NCI-H1092 (cell line): Measurements from ENCODE around the gene BTG2.
"Not testable (repeated sequence)": the region's sequence is repeated elsewhere in the genome, so short reads cannot be mapped to it uniquely, and the experiment has no call there.

Source experiments
- DNase-seq: peaks from one replicate; lab custom pipeline; 2025; lab: John Stamatoyannopoulos, UW

Gene BTG2, protein sequence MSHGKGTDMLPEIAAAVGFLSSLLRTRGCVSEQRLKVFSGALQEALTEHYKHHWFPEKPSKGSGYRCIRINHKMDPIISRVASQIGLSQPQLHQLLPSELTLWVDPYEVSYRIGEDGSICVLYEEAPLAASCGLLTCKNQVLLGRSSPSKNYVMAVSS

DNA sequence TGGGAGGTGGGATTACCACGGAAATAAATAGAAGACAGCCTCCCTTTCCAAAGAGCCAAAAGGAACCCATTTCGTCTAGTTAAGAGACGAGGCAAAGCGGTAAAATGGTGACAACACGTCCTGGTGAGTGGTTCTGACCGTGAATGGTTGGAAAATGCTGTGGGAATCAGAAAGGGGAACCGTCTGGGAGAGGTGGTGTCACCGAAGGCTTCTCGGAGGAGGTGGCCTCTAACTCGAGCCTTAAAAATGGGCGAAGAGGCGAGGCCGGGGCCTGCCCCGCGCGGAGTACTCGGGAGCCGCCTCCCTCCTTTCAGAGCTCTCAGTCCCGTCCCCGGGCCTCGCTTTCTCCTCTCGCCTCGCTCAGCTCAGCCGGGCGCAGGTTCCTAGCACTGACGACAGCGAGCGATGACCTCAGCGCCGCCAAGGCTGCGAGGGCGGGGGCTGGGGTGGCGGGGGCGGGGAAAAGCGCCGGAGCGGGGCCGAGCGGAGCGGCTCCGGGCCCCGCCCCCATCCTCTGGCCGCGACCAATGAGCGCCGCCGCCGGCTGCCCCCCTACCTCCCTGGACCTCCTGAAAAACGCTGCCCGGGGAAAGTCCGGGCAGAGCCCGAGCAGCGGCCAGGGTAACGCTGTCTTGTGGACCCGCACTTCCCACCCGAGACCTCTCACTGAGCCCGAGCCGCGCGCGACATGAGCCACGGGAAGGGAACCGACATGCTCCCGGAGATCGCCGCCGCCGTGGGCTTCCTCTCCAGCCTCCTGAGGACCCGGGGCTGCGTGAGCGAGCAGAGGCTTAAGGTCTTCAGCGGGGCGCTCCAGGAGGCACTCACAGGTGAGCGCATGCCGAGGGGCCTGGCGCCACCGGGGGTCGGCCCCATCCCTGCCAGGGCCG, at the start of gene BTG2:
BTG2 (plus strand) TSS at position 601 of the 890 bp plus-strand sequence; CDS start at position 689, 88 bp downstream.
- peak; percentile 94 for DNase-seq

DNA sequence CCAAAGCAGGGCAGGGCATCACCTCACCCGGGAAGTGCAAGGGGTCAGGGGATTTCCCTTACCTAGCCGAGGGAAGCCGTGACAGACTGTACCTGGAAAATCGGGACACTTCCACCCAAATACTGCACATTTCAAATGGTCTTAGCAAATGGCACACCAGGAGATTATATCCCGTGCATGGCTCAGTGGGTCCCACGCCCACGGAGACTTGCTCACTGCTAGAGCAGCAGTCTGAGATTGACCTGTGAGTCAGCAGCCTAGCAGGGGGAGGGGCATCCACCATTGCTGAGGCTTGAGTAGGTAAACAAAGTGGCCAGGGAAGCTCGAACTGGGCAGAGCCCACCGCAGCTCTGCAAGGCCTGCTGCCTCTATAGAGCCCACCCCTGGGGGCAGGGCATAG, 48.7 kb upstream of the BTG2 start:
- not testable (repeated sequence) for DNase-seq

DNA sequence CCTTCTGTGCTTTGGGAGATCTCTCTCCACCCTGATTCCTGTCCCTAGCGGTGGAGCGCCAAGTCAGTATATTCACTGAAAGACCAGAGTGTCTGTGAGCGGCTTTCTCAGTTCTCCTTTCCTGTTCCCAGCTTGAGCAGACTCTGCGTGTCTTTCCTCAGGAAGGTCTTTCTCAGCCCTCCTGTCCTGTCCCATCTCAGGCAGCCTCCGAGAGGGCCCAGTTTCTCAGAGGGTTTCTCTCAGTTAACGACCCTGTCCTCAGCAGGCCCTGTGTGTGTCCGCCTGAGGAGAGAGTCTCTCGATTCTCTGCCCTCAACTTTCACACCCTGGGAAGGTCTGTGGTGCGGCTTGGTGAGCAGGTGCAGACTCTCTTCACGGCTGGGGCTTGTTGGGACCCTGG, 41.8 kb upstream of the BTG2 start:
- DNase-seq, result no peak

DNA sequence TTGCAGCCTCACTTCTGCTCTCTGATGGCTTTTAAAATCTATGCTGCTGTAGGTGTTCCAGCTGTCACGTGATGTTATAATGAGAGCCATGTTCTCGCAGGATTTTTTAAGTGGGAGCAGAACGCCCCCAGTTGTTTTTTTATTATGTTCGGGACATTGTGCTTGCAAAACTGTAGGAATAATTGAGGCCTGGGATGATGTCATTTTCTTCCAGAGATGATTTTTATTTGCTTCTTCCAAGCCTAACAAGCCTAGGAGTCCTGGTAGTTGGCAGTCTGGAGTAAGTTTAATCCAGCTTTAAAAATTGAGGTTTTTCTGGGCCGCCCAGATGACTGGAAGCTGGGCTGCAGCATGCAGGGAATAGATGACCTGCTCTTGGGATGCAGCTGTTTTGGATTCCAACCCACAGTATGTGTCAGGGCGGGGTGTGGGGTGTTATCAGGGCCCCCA, 41.2 kb upstream of the BTG2 start:
- DNase-seq, result no peak

DNA sequence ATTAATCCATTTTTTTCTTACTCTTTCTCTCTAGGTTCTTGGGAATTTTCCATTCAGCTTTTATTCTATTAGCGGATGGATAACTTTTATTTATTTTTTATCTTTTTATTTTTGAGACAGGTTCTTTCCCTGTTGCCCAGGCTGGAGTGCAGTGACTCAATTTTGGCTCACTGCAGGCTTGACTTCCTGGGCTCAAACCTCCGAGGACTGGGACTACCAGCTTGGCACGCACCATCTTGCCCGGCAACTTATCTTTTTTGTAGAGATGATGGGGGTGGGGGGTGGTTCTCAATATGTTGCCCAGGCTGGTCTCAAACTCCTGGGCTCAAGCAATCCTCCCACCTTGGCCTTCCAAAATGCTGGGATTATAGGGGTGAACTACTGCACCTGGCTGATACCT, 39.8 kb upstream of the BTG2 start:
- DNase-seq, result no peak

DNA sequence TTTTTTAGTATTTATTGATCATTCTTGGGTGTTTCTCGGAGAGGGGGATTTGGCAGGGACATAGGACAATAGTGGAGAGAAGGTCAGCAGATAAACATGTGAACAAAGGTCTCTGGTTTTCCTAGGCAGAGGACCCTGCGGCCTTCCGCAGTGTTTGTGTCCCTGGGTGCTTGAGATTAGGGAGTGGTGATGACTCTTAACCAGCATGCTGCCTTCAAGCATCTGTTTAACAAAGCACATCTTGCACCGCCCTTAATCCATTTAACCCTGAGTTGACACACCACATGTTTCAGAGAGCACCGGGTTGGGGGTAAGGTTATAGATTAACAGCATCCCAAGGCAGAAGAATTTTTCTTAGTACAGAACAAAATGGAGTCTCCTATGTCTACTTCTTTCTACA, 39.2 kb upstream of the BTG2 start:
- not testable (repeated sequence) for DNase-seq

DNA sequence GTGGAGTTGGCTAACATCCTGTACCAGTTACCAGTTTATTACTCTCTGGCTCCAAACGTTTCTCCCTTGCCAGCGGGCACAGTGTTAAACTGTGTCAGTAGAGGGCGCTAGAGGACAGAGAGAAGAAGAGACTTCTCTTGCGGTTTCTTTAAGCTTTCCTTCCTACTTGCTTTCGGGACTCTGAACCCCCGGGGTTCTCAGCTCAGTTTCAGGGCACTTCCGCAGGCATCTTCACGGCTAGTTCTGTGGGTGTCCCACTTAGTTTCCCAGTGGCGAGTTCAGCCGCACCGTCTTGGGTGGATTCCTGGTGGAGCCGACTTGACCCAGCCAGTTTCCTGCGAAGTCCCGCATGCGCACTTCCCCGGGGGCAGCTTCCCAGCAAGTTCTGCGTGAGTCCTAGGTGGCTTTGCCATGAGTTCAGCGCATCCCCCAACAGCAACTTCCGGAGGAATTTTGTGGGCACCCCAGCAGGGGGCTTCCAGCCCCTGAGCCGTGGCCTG, 37.9 kb upstream of the BTG2 start:
- DNase-seq, result peak; percentile 87

DNA sequence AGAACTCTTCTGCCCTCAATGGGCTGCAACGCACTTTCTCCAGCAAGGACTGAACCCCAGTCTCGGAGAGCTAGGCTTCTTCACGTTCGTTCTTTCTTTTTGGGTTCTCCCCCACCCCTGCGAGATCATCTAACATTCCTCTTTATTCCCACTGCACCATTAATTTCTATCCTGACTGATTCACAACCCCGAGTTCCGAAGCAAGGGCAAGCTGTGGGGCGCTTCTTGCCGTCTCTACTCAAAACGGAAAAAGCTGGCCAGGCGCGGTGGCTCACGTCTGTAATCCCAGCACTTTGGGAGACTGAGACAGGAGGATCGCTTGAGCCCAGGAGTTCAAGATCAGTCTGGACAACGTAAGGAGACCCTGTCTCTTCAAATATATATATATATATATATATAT, 37.4 kb upstream of the BTG2 start:
- DNase-seq, result no peak

DNA sequence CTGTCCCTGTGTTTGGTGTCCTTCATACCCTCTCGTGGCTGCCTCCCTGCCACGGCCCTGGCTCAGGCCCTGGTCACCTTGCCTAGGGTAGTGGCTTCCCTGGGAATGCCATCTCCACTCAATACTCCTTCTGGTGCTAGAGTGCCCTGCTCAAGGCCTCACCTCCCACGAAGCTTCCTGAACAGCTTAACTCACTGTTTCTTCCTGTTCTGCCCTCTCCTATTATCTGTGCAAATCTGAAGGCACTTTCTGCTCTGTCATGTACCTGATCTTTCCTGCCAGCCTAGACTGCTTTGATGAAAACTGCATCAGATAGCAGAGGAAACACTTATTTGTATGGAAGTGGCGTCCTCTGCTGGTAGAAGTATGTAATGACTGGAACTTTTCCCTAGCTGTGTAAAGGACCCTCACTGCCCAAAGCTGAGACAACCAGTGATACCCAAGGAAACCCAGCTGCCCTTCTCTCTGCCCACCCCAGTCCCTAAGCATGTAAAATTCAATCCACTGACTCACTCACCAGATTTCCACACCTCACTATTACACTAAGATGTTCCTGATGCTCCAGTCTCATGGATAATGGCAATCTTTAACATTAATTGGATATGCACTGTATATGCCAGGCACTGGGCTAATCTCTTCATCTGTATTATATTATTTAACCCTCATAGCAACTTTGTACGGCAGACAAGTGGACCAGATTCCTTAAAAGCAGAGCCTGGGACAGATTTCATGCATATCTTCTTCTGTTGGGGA, 36.2 kb upstream of the BTG2 start:
- DNase-seq, result peak; percentile 74

DNA sequence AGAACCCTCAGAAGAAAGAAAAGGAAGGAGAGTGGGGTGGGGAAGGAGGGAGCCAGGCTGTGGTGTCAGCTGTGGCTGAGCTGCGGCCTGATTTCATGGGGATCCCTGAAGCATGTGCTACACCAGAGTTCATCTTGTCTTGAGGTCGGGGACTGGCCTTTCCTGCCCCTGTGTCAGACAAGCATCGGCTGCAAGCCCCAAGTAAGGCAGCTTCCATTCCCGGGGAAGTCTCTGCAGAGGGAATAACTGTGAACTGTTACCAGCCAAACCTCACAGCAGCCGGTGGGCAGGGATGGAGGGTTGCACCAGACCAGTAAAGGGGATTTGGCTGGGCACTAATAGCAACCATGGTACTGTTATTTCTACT, 35.7 kb upstream of the BTG2 start:
- no peak for DNase-seq

DNA sequence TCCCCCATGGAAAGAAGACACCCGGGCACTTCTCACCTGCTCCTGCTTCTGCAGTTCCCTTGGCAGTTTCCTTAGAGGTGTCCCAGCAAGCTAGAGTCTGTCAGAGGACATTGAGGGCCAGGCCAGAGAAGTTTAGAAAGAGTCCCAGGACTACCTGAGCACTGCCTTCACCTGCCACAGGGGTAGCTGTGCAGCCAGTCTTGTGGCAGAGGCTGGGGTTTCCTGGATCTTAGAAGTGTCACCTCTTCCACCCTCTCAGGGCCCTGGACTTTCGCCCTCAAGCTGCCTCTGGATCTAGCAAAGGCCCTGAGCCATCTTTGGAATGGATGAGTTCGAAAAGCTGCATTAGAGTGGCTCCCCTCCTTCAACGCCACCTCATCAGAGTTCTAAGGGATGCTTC, 34.9 kb upstream of the BTG2 start:
- DNase-seq, result no peak

DNA sequence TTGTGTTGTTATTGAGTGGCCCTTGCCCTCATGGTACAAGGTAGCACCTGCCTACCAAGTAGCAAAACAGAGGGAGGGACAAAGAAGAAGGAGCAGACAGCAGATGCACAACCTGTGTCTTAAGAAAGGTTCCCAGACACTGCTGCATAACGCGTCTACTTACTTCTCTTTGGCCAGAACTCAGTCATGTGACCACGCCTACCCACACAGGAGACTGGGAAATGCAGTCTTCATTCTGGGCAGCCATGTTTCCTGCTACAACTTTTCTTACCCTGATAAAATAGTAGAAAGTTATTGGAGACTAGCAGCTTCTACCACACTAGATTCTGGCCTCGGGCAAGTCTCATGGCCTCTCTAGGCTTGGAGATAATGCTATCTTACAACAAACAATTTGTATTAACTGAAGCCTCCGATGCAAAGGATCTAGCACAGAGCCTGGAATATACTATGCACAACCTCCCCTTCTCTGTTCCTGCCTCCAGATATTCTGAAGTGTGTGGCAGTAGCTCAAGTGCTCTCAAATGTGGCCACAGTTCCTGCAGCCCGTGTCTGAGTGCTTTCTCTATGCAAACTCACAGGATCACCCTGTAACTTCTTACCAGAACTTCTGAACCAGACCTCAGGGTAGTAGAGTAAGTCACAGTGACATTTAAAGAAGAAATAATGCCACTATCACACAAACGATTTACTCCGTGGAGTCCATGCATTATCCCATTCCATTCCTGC, 34.1 kb upstream of the BTG2 start:
- DNase-seq, result no peak

DNA sequence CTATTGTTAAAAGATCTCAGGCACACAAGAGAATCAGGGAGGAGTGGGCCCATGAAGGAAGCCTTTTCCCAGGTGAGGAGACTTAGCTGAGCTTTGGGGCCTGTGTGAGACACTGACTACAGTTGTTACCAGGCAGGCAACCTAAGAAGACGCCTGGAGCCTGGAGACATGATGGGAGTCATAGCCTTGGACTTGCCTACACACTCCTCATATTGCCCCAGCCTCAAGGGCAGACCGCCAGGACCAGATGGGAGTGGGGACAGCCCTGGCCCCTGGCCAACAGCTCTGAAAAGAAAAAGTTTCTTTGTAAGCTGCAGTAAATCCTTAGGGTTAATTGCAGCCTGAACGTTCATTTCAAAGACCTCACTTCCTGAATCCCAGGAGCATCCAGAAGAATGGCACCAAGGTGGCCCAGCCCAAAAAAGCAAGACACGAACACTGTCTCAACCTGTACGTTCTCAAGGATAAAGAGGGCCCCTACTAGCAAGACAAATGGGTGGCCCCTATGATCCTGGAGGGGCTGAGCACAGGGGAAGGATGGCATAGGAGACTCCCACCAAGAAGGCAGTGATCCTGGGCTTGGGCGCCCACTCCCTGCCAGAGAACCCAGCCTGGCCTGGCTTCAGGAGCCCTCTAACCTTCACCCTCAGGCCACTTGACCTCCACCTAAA, 33.2 kb upstream of the BTG2 start:
- no peak for DNase-seq

DNA sequence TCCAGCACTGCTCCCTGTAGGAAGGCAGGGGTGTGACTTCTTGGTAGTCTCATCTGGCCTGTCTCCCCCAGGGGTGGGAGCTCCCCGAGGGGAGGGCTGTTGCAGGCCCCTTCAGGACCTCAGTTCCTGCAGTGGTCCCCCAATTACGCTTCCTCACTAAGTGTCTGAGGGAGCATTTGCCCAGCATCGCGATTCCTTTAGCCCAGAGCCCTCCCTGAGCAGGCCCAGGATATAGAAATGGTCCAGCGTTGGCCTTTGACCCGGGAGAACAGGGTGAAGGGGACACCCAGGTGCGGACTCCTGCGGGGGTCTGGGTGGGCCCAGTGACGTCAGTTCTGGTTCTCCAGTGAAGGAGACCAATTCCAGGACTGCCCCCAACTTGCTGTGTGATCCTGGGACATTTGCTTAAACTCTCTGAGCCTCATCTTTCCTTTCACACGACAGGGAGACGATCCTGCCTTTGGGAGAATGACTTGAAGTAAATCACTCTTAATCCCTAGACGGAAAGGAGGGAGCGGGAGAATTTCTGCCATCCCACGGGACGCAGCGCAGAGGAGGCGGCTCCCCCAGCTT, 32.6 kb upstream of the BTG2 start:
- DNase-seq, result no peak

DNA sequence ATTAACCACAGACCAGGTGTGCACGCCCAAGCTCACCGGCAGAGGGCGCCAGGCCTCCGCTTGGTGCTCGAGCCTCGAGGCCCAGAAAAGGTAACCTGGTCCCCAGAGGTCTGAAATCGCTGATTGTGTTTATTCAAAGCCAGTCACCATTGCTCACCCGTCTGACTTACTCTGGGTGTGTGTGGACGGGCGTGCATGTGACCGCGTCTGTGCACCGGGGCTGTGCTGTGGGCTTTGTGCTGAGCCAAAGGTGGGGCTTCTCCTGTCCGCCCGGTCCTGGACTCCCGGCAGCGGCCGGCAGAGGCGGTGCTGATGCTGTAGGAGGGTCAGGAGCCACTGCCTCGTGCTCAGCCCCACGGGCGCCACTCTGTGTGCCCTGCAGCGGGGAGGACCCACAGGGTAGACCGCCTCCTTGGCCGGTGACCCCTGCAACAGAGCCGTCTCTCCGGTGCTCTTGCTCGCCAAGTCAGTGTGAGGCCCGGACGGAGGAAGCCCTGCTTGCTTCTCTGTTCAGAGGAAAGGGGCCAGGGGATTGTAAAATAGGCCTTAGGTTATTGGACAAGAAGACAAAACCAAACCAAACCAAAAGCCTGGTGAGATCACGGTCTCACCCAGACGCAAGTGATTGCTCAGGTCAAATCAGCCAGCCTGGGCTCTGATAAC, 32.0 kb upstream of the BTG2 start:
- peak; percentile 86 for DNase-seq

DNA sequence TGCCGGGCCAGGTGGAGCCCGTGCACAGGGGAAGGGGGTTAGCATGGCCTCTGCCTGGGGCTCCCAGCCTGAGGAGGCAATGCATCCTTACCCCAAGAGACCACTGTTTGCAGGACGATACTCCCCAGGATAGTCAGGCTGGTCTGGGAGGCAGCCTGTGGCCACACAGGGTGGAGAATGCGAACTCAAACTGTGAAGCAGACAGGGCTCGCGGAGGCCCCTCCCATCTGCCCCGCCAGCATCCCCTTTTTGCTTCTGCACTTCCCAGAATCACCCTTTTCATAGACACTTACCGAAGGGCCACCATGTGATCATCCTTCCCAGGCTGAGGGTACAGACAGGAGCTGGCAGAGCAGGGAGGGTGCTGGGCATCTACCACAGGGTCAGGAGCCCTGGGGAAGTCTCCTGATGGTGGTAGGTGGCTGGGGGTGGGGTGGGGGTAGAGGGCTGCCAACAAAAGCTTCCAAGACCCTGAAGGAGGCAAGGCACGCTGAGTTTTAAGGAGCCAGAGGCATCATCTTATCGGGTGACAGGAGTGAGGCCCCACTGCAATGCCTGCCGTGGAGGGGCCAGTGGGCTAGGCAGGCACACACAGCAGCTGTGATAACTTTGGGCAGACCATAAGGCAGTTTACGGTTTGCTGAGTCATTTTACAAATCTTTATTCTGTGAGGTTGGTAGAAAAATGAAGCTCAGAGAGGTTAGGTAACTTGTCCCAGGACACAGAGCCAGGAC, 31.3 kb upstream of the BTG2 start:
- DNase-seq, result no peak

DNA sequence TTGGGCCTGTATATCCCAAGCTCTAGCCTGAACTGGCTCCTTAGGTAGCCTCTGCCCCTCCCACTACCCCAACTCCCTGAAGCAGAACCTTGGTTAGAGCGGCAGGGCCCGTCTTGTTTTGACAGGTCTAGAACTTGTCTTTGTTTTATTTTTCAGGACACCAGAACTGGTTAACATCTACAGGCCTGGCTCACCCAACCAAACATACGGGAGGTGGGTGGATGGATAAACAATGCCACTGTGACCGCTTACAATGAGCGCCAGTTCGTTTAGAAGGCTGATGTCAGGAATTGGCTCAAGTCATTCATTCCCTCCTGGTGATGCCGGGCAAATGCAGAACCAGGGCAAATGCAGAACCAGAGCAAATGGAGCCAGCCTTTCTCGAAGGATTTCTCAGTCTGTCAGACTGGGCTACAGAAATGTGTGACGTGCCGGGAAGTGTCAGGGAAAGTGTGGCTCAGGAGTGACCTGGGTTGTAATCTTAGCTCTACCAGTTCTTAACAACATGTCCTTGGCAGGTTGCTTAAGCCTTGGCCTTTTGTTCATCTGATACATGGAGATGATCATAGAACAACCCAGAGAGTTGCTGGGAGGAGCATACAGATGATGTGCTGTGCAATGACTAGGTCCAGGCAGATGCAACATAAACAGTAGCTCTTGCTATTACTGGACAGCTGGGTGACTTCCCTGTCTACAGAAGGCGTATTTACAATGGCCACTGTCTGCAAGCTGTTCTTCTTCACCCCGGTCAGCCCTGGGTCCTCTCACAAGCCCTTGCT, 30.5 kb upstream of the BTG2 start:
- no peak for DNase-seq

DNA sequence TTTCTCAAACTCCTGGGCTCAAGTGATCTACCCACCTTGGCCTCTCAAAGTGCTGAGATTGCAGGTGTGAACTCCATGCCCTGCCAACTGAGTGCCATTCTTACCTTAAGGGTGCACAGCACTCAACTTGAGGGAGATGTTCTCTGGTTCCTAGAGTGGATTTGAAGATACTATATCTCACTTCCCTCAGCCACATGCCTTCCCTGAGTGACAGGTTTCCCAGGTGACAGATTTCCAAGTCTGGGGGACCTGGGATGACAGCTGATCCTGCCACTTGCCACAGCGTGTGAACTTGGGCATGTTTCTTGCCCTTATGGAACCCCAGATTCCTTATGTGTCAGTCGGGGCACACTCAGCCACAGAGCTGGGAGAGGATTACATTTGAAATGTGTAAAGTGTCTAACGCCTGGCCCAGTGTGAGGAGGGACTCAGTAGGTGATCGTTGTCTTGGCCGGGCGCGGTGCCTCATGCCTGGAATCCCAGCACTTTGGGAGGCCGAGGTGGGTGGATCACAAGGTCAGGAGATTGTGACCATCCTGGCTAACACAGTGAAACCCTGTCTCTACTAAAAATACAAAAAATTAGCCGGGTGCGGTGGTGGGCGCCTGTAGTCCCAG, 29.6 kb upstream of the BTG2 start:
- DNase-seq, result no peak

DNA sequence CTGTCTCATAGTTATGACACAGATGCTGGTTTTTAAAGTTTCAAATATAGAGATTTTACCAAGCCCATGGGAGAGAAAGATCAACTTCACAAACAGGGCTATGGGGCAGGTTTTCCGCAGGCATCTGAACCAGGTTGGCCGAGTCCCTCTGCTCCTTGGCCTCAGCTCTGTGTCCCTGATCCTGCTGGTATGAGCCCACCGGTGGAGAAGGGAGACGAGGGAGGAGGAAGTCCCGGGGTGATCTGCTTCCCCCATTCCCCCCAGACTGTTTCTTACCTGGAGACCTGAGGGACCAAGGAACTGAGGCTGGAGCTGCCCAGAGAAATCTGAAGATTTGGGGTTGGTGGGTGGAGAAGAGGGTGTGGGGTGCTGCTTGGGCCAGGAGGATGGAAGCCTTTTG, 28.9 kb upstream of the BTG2 start:
- no peak for DNase-seq
